ENCODE data around the gene JPH4. TPM values are rescaled to one million over a fixed set of nuclear protein-coding genes. Genes with fewer than 3 reads are reported as not detected.
A peak's percentile ranks its signal among the peaks of the same experiment; 100 is the strongest.

JPH4 gene
- total RNA-seq, 1 experiment from 2014 or later = not detected

- no peak overlapping the region for H3K4me3 Mint-ChIP-seq (ENCODE audit: unreplicated experiment)
- no peak overlapping the region for H3K27ac Mint-ChIP-seq (ENCODE audit: unreplicated experiment)
- ChIA-PET POLR2A (no interaction called here), CTCF (interaction anchor here (0.6 to 1.1 kb wide), 4 partner anchors 9 to 292 kb away, joined by 3 to 7 read pairs (median 4); no protein-coding TSS in a partner anchor)
- intact Hi-C loops (cut with micrococcal nuclease; ENCODE audit: unreplicated experiment) = no loop called here
- Histone ChIP-seq H3K9me3 (no peaks in the 10 kb centered on the region), H3K4me3 (ENCODE audit: low read depth, low read length) (no peak overlapping the region), H3K27me3 (replicated peaks; ENCODE audit: control insufficient read depth, insufficient read depth, low read length) (no peaks in the 10 kb centered on the region), H3K4me1 (no peaks in the 10 kb centered on the region), H3K36me3 (ENCODE audit: control insufficient read depth, insufficient read depth, low read length) (no peaks in the 10 kb centered on the region)
- H3K9me3 Mint-ChIP-seq (ENCODE audit: unreplicated experiment) = no peaks in the 10 kb centered on the region
- BruUV-seq (replicated peaks) = no TSS peak
- no peak for TF ChIP-seq CTCF (IDR thresholded peaks at IDR 0.05; ENCODE audit: insufficient read depth in 1 of 2, low read depth in 1 of 2, low read length in 1 of 2, severe bottlenecking in 1 of 2, unreplicated experiment in 1 of 2)
- H3K36me3 Mint-ChIP-seq (ENCODE audit: insufficient read depth, unreplicated experiment) = no peaks in the 10 kb centered on the region
- DNase-seq = peak in 1 of 2 experiments; percentile 9
- H3K27me3 Mint-ChIP-seq (ENCODE audit: insufficient read depth, unreplicated experiment) = no peaks in the 10 kb centered on the region
- no peaks in the 10 kb centered on the region for H3K4me1 Mint-ChIP-seq (ENCODE audit: low read depth, unreplicated experiment)
These were observed 50.0 kb downstream of the JPH4 start for GRCh38 chr14:23528555-23528954.

GRCh38 chr14:23525611-23526010 lies 53.0 kb downstream of the JPH4 start:
- no peaks in the 10 kb centered on the region for H3K36me3 Mint-ChIP-seq (ENCODE audit: insufficient read depth, unreplicated experiment)
- CTCF ChIA-PET = interaction anchor here (0.6 kb wide), 1 partner anchor 1054 kb away, joined by 3 read pairs; no protein-coding TSS in a partner anchor
- H3K27me3 Mint-ChIP-seq (ENCODE audit: insufficient read depth, unreplicated experiment) = no peaks in the 10 kb centered on the region
- no peak for TF ChIP-seq CTCF (IDR thresholded peaks at IDR 0.05; ENCODE audit: insufficient read depth in 1 of 2, low read depth in 1 of 2, low read length in 1 of 2, severe bottlenecking in 1 of 2, unreplicated experiment in 1 of 2)
- H3K4me3 ChIP-seq (ENCODE audit: low read depth, low read length) = no peak overlapping the region
- intact Hi-C loops (cut with micrococcal nuclease; ENCODE audit: unreplicated experiment) = no loop called here
- H3K4me1 ChIP-seq = no peaks in the 10 kb centered on the region
- BruUV-seq (replicated peaks) = no TSS peak
- H3K4me1 Mint-ChIP-seq (ENCODE audit: low read depth, unreplicated experiment) = no peaks in the 10 kb centered on the region
- no peak for DNase-seq
- H3K4me3 Mint-ChIP-seq (ENCODE audit: unreplicated experiment) = no peak overlapping the region
- H3K9me3 ChIP-seq = no peaks in the 10 kb centered on the region
- POLR2A ChIA-PET = no interaction called here
- no peaks in the 10 kb centered on the region for H3K27me3 ChIP-seq (replicated peaks; ENCODE audit: control insufficient read depth, insufficient read depth, low read length)
- H3K27ac Mint-ChIP-seq (ENCODE audit: unreplicated experiment) = no peak overlapping the region
- no peaks in the 10 kb centered on the region for H3K36me3 ChIP-seq (ENCODE audit: control insufficient read depth, insufficient read depth, low read length)
- H3K9me3 Mint-ChIP-seq (ENCODE audit: unreplicated experiment) = no peaks in the 10 kb centered on the region

- no peaks in the 10 kb centered on the region for H3K4me1 Mint-ChIP-seq (ENCODE audit: low read depth, unreplicated experiment)
- BruUV-seq (replicated peaks) = no TSS peak
- POLR2A ChIA-PET = no interaction called here
- no peak overlapping the region for H3K4me3 ChIP-seq (ENCODE audit: low read depth, low read length)
- H3K9me3 Mint-ChIP-seq (ENCODE audit: unreplicated experiment) = no peaks in the 10 kb centered on the region
- no peaks in the 10 kb centered on the region for H3K27me3 Mint-ChIP-seq (ENCODE audit: insufficient read depth, unreplicated experiment)
- CTCF ChIA-PET = no interaction called here
- intact Hi-C loops (cut with micrococcal nuclease; ENCODE audit: unreplicated experiment) = no loop called here
- H3K4me3 Mint-ChIP-seq (ENCODE audit: unreplicated experiment) = no peak overlapping the region
- H3K36me3 Mint-ChIP-seq (ENCODE audit: insufficient read depth, unreplicated experiment) = no peaks in the 10 kb centered on the region
- DNase-seq = no peak
- no peaks in the 10 kb centered on the region for H3K36me3 ChIP-seq (ENCODE audit: control insufficient read depth, insufficient read depth, low read length)
- H3K9me3 ChIP-seq = no peaks in the 10 kb centered on the region
- no peak overlapping the region for H3K27ac Mint-ChIP-seq (ENCODE audit: unreplicated experiment)
- no peaks in the 10 kb centered on the region for H3K27me3 ChIP-seq (replicated peaks; ENCODE audit: control insufficient read depth, insufficient read depth, low read length)
- TF ChIP-seq CTCF (IDR thresholded peaks at IDR 0.05; ENCODE audit: insufficient read depth in 1 of 2, low read depth in 1 of 2, low read length in 1 of 2, severe bottlenecking in 1 of 2, unreplicated experiment in 1 of 2) = no peak
- H3K4me1 ChIP-seq = no peaks in the 10 kb centered on the region
These were observed 53.6 kb downstream of the JPH4 start for GRCh38 chr14:23524954-23525353.

All from Caco-2 (cell line).